OCI-LY1 (cell line): ENCODE results near the gene CAV1.

Source experiments
- H2AFZ ChIP-seq: fragments of 200-600 bp; sonication (generic), shearing (Covaris generic); 2 replicates; pipeline ENCODE4 v1.6.0; 2014; ENCODE audit warnings: antibody characterized with exemption, mild to moderate bottlenecking, low read length
- H3F3A ChIP-seq: fragments of 200-600 bp; sonication (generic), shearing (Covaris generic); 2 replicates; pipeline ENCODE4 v1.6.0; 2014; ENCODE audit warnings: mild to moderate bottlenecking, antibody characterized with exemption, low read length, moderate library complexity; ENCODE audit not compliant: insufficient read depth
- H3K27ac ChIP-seq: fragments of 200-600 bp; sonication (generic); 2 replicates; pipeline ENCODE4 v1.5.1; 2014; ENCODE audit warnings: low read length, mixed run types, mild to moderate bottlenecking, low read depth; ENCODE audit not compliant: poor library complexity, severe bottlenecking
- H3K27me3 ChIP-seq: fragments of 200-600 bp; sonication (generic); 2 replicates; pipeline ENCODE4 v1.6.0; 2014; ENCODE audit warnings: antibody characterized with exemption, mild to moderate bottlenecking, low read length, moderate library complexity; ENCODE audit not compliant: insufficient read depth
- H3K36me3 ChIP-seq: fragments of 200-600 bp; sonication (generic); 2 replicates; pipeline ENCODE4 v1.6.1; 2014; ENCODE audit warnings: mild to moderate bottlenecking, antibody characterized with exemption, low read length, moderate library complexity, mixed read lengths; ENCODE audit not compliant: insufficient read depth
- H3K4me1 ChIP-seq: fragments of 200-600 bp; sonication (generic); 2 replicates; pipeline ENCODE4 v1.5.1; 2014; ENCODE audit warnings: mild to moderate bottlenecking, low read length, moderate library complexity; ENCODE audit not compliant: insufficient read depth, severe bottlenecking
- H3K4me2 ChIP-seq: fragments of 200-600 bp; sonication (generic), shearing (Covaris generic); 2 replicates; pipeline ENCODE4 v1.6.1; 2014; ENCODE audit warnings: low read length
- H3K4me3 ChIP-seq: fragments of 200-600 bp; sonication (generic); 2 replicates; pipeline ENCODE4 v1.5.1; 2014; ENCODE audit warnings: low read length, low read depth, mild to moderate bottlenecking, mixed read lengths; ENCODE audit not compliant: poor library complexity, severe bottlenecking
- H3K79me2 ChIP-seq: fragments of 200-600 bp; shearing (Covaris generic); 2 replicates; pipeline ENCODE4 v1.6.1; 2016; ENCODE audit warnings: mixed run types, low read length, mixed read lengths; ENCODE audit not compliant: insufficient read depth
- H3K9ac ChIP-seq: fragments of 200-600 bp; sonication (generic), shearing (Covaris generic); 2 replicates; pipeline ENCODE4 v1.6.1; 2014; ENCODE audit warnings: mild to moderate bottlenecking, low read length, mixed read lengths
- H3K9me2 ChIP-seq: fragments of 200-600 bp; sonication (generic), shearing (Covaris generic); 2 replicates; pipeline ENCODE4 v1.6.1; 2014; ENCODE audit warnings: low read depth, mild to moderate bottlenecking, low read length, mixed read lengths
- H3K9me3 ChIP-seq: fragments of 200-600 bp; shearing (Covaris generic); 2 replicates; pipeline ENCODE4 v1.6.1; 2014; ENCODE audit warnings: low read length, mixed read lengths
- H4K20me1 ChIP-seq: fragments of 200-600 bp; sonication (generic), shearing (Covaris generic); 2 replicates; pipeline ENCODE4 v1.6.0; 2016; ENCODE audit warnings: mild to moderate bottlenecking, low read length; ENCODE audit not compliant: insufficient read depth
- EZH2 ChIP-seq: fragments of 200-600 bp; sonication (generic), shearing (Covaris generic); IDR thresholded peaks from 2 replicates; pipeline ENCODE4 v1.8.0; 2017; ENCODE audit warnings: borderline replicate concordance, mixed run types, mild to moderate bottlenecking, antibody characterized with exemption, low read length, moderate library complexity, mixed read lengths
- TF ChIP-seq, protein P1 (sequence below): fragments of 200-600 bp; sonication (generic), shearing (Covaris generic); IDR thresholded peaks from 2 replicates; pipeline ENCODE4 v1.5.1; 2017; ENCODE audit warnings: mild to moderate bottlenecking, antibody characterized with exemption, low read length, moderate library complexity, mixed read lengths

The CAV1 gene

GRCh38 chr7:116543664-116544063, 18.8 kb downstream of the CAV1 start:
- no peaks in the 10 kb centered on the region for H3K9me3 ChIP-seq
- no peak overlapping the region for H3K4me3 ChIP-seq
- H3K9me2 ChIP-seq = no peaks in the 10 kb centered on the region
- H2AFZ ChIP-seq = no peak overlapping the region
- H3K27ac ChIP-seq = no peak overlapping the region
- no peaks in the 10 kb centered on the region for H3K36me3 ChIP-seq
- H3K79me2 ChIP-seq = no peaks in the 10 kb centered on the region
- H4K20me1 ChIP-seq = no peaks in the 10 kb centered on the region
- H3F3A ChIP-seq = no peaks in the 10 kb centered on the region
- H3K4me2 ChIP-seq = no peak overlapping the region
- no peak overlapping the region for H3K9ac ChIP-seq
- H3K4me1 ChIP-seq = no peaks in the 10 kb centered on the region
- TF ChIP-seq, protein P1, sequence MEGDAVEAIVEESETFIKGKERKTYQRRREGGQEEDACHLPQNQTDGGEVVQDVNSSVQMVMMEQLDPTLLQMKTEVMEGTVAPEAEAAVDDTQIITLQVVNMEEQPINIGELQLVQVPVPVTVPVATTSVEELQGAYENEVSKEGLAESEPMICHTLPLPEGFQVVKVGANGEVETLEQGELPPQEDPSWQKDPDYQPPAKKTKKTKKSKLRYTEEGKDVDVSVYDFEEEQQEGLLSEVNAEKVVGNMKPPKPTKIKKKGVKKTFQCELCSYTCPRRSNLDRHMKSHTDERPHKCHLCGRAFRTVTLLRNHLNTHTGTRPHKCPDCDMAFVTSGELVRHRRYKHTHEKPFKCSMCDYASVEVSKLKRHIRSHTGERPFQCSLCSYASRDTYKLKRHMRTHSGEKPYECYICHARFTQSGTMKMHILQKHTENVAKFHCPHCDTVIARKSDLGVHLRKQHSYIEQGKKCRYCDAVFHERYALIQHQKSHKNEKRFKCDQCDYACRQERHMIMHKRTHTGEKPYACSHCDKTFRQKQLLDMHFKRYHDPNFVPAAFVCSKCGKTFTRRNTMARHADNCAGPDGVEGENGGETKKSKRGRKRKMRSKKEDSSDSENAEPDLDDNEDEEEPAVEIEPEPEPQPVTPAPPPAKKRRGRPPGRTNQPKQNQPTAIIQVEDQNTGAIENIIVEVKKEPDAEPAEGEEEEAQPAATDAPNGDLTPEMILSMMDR = no peak
- TF ChIP-seq EZH2 = no peak
- no peaks in the 10 kb centered on the region for H3K27me3 ChIP-seq

DNA sequence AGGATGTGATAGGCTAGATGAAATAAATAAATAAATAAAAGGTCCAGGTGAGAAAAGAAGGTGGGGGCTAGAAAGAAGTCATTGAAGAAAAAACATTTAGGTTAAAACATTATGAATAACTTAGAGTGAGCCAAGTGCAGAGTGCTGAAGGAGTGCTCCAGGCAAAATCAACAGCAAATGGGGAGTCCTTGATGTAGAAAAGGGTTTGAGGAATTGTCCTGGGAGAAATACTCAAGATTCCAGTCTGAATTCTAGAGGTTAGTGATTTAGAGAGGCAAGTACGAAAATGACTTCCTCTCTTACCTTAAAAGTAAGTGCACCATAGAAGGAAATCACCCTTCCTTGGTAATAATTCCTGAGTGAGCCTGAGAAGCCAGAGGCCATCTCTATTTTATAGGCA, 19.7 kb downstream of the CAV1 start:
- no peaks in the 10 kb centered on the region for H4K20me1 ChIP-seq
- no peak overlapping the region for H3K4me2 ChIP-seq
- no peaks in the 10 kb centered on the region for H3K27me3 ChIP-seq
- no peaks in the 10 kb centered on the region for H3K4me1 ChIP-seq
- H3K27ac ChIP-seq = no peak overlapping the region
- no peaks in the 10 kb centered on the region for H3K36me3 ChIP-seq
- no peaks in the 10 kb centered on the region for H3K9me2 ChIP-seq
- no peak for TF ChIP-seq EZH2
- TF ChIP-seq, protein P1 = no peak
- H2AFZ ChIP-seq = no peak overlapping the region
- no peaks in the 10 kb centered on the region for H3K79me2 ChIP-seq
- no peaks in the 10 kb centered on the region for H3F3A ChIP-seq
- no peaks in the 10 kb centered on the region for H3K9me3 ChIP-seq
- H3K4me3 ChIP-seq = no peak overlapping the region
- H3K9ac ChIP-seq = no peak overlapping the region

DNA sequence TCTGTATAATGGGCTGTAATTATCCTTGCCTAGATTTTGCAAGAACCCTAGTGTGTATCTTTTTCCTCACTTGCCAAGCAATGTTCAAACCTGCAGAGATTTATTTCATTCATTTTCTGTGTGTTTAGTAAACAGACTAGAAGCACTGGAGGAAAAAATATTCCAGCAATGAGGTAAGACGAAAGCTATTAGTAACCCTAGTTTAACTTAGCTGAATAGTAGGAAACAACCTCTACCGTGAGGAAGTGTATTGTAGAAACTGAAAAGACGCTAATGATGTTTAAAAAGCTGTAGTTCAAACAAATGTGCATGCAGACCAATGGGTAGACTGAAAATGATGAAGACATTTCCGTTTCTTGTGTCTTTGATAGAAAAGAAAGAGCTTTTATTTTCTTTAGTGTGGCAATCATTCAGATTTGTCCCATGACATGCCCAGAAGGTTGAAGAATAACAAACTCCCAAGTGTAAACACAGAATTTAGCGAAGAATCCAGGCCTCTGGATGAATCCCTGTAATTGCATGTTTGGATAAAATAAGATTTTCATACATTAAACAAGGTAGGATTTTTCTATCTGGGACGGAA, 20.7 kb downstream of the CAV1 start:
- H3K4me3 ChIP-seq = no peak overlapping the region
- no peaks in the 10 kb centered on the region for H3F3A ChIP-seq
- H3K9me3 ChIP-seq = no peaks in the 10 kb centered on the region
- H3K36me3 ChIP-seq = no peaks in the 10 kb centered on the region
- H4K20me1 ChIP-seq = no peaks in the 10 kb centered on the region
- no peak overlapping the region for H2AFZ ChIP-seq
- H3K79me2 ChIP-seq = no peaks in the 10 kb centered on the region
- no peaks in the 10 kb centered on the region for H3K27me3 ChIP-seq
- H3K4me2 ChIP-seq = no peak overlapping the region
- H3K9me2 ChIP-seq = no peaks in the 10 kb centered on the region
- TF ChIP-seq, protein P1 = no peak
- TF ChIP-seq EZH2 = no peak
- H3K27ac ChIP-seq = no peak overlapping the region
- no peaks in the 10 kb centered on the region for H3K4me1 ChIP-seq
- no peak overlapping the region for H3K9ac ChIP-seq
